GOT3 (cell line): ENCODE measurements around the gene NLK.
"Not testable (repeated sequence)": the region's sequence is repeated elsewhere in the genome, so short reads cannot be mapped to it uniquely, and the experiment has no call there.

Source experiments
- DNase-seq: peaks from one replicate; lab custom pipeline; 2025; ENCODE audit warnings: mixed read lengths; lab: John Stamatoyannopoulos, UW

The NLK gene

DNA sequence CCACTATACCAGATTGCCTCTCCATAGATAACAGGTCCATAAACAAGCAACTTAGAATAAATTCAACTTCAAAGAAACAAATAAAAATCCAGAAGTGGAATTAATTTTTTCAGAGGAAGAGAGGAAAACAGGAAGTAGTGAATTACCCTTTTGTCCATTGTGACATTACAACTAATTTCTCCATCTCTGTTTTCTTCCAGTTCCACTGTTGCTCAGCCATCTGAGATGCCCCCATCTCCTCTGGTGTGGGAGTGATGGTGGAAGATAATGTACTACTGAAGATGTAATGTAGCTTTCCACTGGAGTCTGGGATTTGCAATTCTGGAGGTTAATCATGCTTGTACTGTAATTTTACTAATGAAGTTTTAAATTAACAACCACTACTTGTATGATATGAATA is 151.9 kb downstream of the NLK start:
- DNase-seq = no peak

GRCh38 chr17:28196636-28197035 is 154.2 kb downstream of the NLK start:
- DNase-seq = no peak

DNA sequence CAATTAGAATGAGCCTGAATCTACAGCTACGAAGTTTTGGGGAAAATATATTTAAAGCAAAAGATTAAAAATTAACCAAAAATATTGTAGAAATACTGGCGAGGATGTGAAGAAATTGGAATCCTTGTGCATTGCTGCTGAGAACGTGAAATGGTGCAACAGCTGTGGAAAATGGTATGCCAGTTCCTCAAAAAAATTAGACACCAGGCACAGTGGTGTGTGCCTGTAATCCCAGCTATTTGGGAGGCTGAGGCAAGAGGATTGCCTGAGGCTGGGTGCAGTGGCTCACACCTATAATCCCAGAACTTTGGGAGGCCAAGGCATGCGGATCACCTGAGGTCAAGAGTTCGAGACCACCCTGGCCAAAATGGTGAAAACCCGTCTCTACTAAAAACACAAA is 156.6 kb downstream of the NLK start:
- no peak for DNase-seq

DNA sequence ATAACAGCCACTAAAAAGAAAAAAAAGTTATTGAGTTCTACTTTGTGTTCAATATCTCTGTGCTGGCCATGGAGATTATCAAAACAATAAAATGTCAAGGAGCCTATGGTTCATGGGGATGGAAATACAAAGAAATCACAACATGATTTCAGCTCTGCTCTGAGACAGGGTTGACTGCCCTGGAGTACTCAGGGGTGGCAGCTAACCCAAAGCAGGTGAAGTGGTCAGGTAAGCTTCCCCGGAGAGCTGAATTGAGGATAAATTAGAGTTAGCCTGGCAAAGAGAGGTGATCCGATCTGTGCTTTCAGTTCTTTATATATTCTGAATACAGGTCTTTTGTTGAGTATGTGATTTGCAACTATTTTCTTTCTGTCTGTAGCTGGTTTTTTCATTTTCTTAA is 157.3 kb downstream of the NLK start:
- no peak for DNase-seq

DNA sequence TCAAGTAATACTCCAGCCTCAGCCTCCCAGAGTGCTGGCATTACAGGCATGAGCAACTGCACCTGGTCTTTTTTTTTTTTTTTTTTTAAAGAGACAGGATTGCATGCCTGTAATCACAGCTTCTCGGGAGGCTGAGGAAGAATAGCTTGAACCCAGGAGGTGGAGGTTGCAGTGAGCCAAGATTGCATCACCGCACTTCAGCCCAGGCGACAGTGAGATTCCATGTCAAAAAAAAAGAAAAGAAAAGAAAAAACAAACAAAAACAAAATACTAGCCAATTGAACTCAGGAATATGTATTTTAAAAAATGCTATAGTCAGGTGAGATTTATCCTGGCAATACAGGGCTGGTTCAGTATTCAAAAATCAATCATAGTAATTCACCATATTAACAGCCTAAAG is 158.8 kb downstream of the NLK start:
- DNase-seq = no peak

- no peak for DNase-seq
Observed at GRCh38 chr17:28204244-28204643, 161.8 kb downstream of the NLK start.

DNA sequence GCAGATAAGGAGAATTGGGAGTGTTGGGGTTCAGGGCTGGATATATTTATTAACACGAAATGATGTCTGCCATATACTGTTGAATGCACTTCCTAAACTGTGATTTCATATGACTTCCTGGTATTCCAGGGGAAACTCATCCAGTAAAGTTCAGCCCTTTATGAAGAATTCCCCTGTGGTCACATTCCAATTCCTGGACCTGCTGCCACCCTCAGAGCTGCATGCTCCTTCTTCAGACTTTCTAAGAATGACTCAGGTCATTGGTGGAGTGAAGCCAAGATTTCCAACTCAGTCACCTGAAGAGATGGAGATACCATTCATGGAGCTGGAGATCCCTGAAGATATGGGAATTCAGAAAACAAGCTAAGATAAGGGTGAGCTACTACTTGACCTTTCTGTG is 162.3 kb downstream of the NLK start:
- DNase-seq = no peak

- no peak for DNase-seq
Observed at GRCh38 chr17:28206292-28206691, 163.8 kb downstream of the NLK start.

GRCh38 chr17:28211811-28212210 is 169.3 kb downstream of the NLK start:
- no peak for DNase-seq

DNA sequence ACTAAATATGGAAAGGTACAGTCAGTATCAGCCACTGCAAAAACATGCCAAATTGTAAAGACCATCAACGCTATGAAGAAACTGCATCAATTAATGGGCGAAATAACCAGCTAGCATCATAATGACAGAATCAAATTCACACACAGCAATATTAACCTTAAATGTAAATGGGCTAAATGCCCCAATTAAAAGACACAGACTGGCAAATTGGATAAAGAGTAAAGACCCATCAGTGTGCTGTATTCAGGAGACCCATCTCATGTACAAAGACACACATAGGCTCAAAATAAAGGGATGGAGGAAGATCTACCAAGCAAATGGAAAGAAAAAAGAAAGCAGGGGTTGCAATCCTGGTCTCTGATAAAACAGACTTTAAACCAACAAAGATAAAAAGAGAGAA is 171.1 kb downstream of the NLK start:
- not testable (repeated sequence) for DNase-seq

GRCh38 chr17:28216052-28216451 is 173.6 kb downstream of the NLK start:
- no peak for DNase-seq

DNA sequence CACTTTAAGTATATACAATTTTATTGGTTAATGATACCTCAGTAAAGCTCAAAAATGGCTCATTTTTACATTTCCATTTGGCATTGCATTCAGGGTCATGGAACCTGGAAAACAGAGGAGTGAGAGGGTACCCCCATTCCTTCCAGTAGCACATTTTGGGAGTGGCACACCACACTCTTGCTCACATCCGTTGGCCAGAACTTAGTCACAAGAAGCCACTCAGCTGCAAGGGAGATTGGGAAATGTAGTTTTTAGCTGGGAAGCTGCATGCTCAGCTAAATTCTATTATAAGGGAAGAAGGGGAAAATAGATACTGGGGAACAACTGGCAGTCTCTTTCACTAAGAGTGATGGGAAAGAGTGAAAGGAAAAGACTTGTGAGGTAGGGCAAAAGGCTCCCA is 174.1 kb downstream of the NLK start:
- DNase-seq = no peak

- DNase-seq = no peak
Observed at GRCh38 chr17:28219771-28220170, 177.3 kb downstream of the NLK start.

GRCh38 chr17:28221751-28222414 is 179.4 kb downstream of the NLK start:
- no peak for DNase-seq

GRCh38 chr17:28225271-28225670 is 182.8 kb downstream of the NLK start:
- DNase-seq = no peak

DNA sequence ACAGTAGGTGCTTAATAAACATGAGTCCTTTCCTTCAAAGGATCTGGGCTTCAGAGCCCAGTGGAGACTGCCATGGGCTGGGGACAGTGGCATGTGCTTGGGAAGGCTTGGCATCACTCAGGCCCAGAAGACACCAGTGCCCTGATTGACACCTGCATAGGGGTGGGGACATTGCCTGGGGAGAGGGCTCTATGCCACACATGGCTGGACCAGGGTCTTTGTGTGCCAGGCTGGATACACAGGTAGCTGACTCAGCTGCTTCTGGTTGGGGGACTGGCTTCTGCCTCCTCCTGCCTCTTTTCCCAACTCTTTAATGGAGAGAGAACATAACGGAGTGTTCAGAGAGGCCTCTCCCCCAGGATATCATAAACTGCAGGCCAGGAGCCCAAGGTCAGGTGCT is 183.4 kb downstream of the NLK start:
- DNase-seq = no peak

DNA sequence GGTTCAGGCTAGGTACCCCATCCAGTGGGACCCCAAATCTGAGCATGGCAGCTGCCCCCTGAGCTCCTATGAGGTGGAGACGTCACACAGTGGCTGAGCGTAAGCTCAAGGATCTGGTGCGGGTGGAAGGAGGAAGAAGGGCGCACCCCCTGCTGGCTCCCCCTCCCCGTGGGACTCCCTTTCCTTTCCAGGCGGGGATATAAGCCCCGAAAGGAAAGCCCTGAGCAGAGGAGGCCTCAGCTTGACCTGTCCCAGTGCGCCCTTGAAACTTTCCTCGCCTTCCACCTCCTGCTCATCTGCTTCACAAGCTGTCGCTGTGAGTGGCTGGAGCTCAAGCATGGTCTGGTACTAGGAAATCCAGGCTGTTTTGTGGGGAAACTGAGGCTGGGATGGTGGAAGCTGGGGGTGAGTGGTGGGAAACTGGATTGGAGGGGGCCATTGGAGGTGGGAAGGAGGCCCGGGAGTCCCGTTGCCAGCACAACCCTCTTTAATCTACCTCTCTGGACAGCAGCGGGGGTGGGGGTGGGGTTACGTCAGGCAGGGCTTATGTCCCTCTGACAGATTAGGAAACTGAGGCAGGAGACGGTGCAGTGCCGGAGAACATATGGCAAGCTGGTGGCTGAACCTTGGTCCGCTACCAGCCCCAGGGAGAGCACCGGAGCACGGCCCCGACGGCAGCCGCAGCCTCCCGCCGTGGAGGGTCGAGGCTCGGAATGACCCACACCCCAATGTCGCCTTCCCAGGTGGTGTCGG is 184.3 kb downstream of the NLK start:
- no peak for DNase-seq

DNA sequence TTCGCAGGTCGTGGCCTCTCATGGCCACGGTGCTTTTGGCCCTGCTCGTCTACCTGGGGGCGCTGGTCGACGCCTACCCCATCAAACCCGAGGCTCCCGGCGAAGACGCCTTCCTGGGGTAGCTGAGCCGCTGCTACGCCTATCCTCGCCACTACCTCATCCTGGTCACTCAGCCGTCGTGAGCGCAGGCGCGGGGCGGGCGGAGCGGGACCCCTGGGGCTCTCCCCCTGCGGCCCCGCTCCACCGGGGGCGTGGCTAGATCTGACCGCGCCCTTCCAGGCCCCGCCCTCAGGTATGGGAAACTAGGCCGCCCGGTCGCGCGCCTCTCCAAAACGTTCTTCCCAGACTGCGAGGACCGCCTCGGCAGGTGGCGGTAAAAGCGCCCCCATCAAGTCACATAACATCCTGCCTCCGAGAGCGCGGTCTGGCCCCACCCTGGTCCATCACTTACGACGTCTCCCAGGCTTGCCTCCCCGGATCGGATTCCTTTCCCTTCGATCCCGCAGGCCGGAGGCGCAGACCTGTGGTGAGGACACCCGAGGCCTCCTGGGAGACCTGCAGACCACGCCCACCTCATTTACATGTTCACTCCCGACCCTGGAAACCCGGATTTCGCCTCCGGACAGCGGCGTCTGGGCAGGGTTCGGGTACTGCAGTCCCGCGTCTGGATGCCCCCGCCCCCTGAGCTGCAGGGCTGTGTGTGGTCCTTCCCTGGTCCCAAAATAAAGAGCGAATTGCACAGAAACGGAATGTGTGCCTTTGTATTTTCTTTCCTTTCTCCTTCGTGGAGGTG is 185.0 kb downstream of the NLK start:
- no peak for DNase-seq

GRCh38 chr17:28228109-28228840 is 185.8 kb downstream of the NLK start:
- DNase-seq = no peak

DNA sequence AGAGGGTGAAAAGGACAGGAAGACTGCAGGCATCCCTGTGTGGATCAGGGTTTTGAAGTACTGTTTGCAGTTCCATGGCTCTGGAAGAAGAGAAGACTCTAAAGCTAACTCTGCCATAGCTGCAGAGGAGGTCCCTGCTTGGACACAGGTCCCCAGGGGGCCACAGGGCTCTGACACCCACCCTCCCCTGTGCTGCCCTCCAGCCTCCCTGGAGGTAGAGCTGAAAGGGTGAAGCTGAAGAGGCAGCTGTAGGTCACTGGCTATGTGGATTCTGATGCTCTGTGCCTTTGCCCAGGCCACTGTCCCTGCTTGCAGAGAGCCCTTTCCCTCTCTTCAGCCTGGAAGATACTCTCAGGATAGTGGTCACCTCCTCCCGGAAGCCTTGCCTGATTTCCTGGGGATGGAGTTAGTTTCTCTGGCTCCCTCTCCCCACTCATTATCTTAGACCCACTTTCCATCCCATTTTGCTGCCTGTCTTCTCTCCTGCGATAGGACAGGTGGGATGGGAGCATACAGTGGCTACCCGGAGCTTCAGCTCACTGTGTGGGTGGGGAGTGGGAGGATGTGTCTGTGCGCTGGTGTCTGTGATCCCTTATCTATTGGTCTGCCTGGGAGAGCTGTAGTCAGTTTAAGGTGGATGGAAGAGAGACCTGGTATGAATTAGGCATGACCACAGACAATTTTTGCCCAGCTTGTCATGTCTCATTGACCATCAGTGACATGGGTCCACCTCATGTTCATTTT is 186.7 kb downstream of the NLK start:
- no peak for DNase-seq

GRCh38 chr17:28230011-28230410 is 187.5 kb downstream of the NLK start:
- DNase-seq = no peak

- DNase-seq = not testable (repeated sequence)
Observed at GRCh38 chr17:28230607-28231006, 188.1 kb downstream of the NLK start.
